Skeletal muscle tissue (tissue), 4 donors: Measurements from ENCODE around the gene PARD3B. TPM values are rescaled to one million over a fixed set of nuclear protein-coding genes. Genes with fewer than 3 reads are reported as not detected.

Experiments
- H3K27ac ChIP-seq: one replicate; pipeline ENCODE4 v1.7.0; 2013; ENCODE audit warnings: mild to moderate bottlenecking, low read depth, low read length, inconsistent platforms
- H3K27me3 ChIP-seq, 3 donors: one replicate each; pipeline ENCODE4 v1.7.0; 2013; ENCODE audit warnings: low read length in 3 of 3; ENCODE audit not compliant: control insufficient read depth in 3 of 3, insufficient read depth in 3 of 3
- H3K36me3 ChIP-seq, 3 donors: one replicate each; pipeline ENCODE4 v1.7.0; 2013; ENCODE audit warnings: low read length in 3 of 3; ENCODE audit not compliant: control insufficient read depth in 3 of 3, insufficient read depth in 3 of 3
- H3K4me1 ChIP-seq, 3 donors: one replicate each; pipeline ENCODE4 v1.7.0; 2013; ENCODE audit warnings: low read length in 3 of 3, mild to moderate bottlenecking in 3 of 3; ENCODE audit not compliant: control insufficient read depth in 3 of 3, insufficient read depth in 3 of 3
- H3K4me3 ChIP-seq, 3 donors: one replicate each; pipeline ENCODE4 v1.7.0; 2013; ENCODE audit warnings: low read length in 3 of 3
- H3K9ac ChIP-seq, 3 donors: one replicate each; pipeline ENCODE4 v1.7.0; 2013; ENCODE audit warnings: low read length in 3 of 3, mild to moderate bottlenecking in 3 of 3, moderate library complexity in 2 of 3, low read depth in 1 of 3
- H3K9me3 ChIP-seq, 3 donors: one replicate each; pipeline ENCODE4 v1.7.0; 2013; ENCODE audit warnings: low read length in 3 of 3; ENCODE audit not compliant: control insufficient read depth in 3 of 3
- total RNA-seq: library from RNA; depleted of rRNA; stranded (reverse); fragments of >200 nt; gene quantifications from one replicate; pipeline ENCODE4 v1.2.3, GENCODE V29; 2014
- donor health status: Osteomylitis.

PARD3B gene
- total RNA-seq, 1 donor from 2014 or later: 19.8 TPM

- Histone ChIP-seq H3K9me3 (no peaks in the 10 kb centered on the region), H3K4me1 (peaks cover 0 to 4% (median 0%) of the 10 kb centered on the region in 3 donors), H3K27me3 (no peaks in the 10 kb centered on the region)
Observed at GRCh38 chr2:204715361-204715760, 170.1 kb downstream of the PARD3B start.

GRCh38 chr2:204717591-204717990 lies 172.3 kb downstream of the PARD3B start:
- Histone ChIP-seq H3K27me3 (no peaks in the 10 kb centered on the region), H3K9ac (no peak overlapping the region), H3K9me3 (no peaks in the 10 kb centered on the region), H3K27ac (no peak overlapping the region), H3K4me1 (peaks cover 0 to 4% (median 0%) of the 10 kb centered on the region in 3 donors), H3K4me3 (no peak overlapping the region), H3K36me3 (no peaks in the 10 kb centered on the region)

More at GRCh38 chr2:204715361-204715760, 170.1 kb downstream of the PARD3B start:
- Histone ChIP-seq H3K36me3 (no peaks in the 10 kb centered on the region), H3K9ac (no peak overlapping the region), H3K4me3 (no peak overlapping the region), H3K27ac (no peak overlapping the region)

GRCh38 chr2:204718607-204719006 lies 173.3 kb downstream of the PARD3B start:
- Histone ChIP-seq H3K9me3 (no peaks in the 10 kb centered on the region), H3K36me3 (no peaks in the 10 kb centered on the region), H3K4me3 (no peak overlapping the region), H3K4me1 (peaks cover 0 to 4% (median 0%) of the 10 kb centered on the region in 3 donors), H3K27me3 (no peaks in the 10 kb centered on the region), H3K9ac (no peak overlapping the region), H3K27ac (no peak overlapping the region)

- Histone ChIP-seq H3K9ac (no peak overlapping the region), H3K36me3 (no peaks in the 10 kb centered on the region), H3K27ac (no peak overlapping the region), H3K9me3 (no peaks in the 10 kb centered on the region), H3K4me3 (no peak overlapping the region), H3K4me1 (peaks cover 0 to 4% (median 0%) of the 10 kb centered on the region in 3 donors), H3K27me3 (no peaks in the 10 kb centered on the region)
Observed at GRCh38 chr2:204720874-204721273, 175.6 kb downstream of the PARD3B start.

GRCh38 chr2:204722207-204722606 lies 176.9 kb downstream of the PARD3B start:
- Histone ChIP-seq H3K4me3 (no peak overlapping the region), H3K36me3 (no peaks in the 10 kb centered on the region), H3K4me1 (peaks cover 0 to 4% (median 0%) of the 10 kb centered on the region in 3 donors), H3K9me3 (no peaks in the 10 kb centered on the region), H3K9ac (no peak overlapping the region), H3K27ac (no peak overlapping the region), H3K27me3 (no peaks in the 10 kb centered on the region)

- Histone ChIP-seq H3K36me3 (no peaks in the 10 kb centered on the region), H3K4me1 (no peaks in the 10 kb centered on the region), H3K27me3 (no peaks in the 10 kb centered on the region), H3K27ac (no peak overlapping the region), H3K9me3 (no peaks in the 10 kb centered on the region), H3K4me3 (no peak overlapping the region), H3K9ac (no peak overlapping the region)
Observed at GRCh38 chr2:204722691-204723090, 177.4 kb downstream of the PARD3B start.

GRCh38 chr2:204725693-204726360 lies 180.6 kb downstream of the PARD3B start:
- Histone ChIP-seq H3K27ac (no peak overlapping the region), H3K4me3 (no peak overlapping the region), H3K4me1 (no peaks in the 10 kb centered on the region), H3K27me3 (no peaks in the 10 kb centered on the region), H3K9ac (no peak overlapping the region), H3K36me3 (no peaks in the 10 kb centered on the region), H3K9me3 (no peaks in the 10 kb centered on the region)

GRCh38 chr2:204726831-204727230 lies 181.6 kb downstream of the PARD3B start:
- H3K4me1 ChIP-seq: no peaks in the 10 kb centered on the region
- H3K9ac ChIP-seq: no peak overlapping the region
- no peak overlapping the region for H3K27ac ChIP-seq
- H3K9me3 ChIP-seq: no peaks in the 10 kb centered on the region
- H3K36me3 ChIP-seq: no peaks in the 10 kb centered on the region
- no peak overlapping the region for H3K4me3 ChIP-seq
- no peaks in the 10 kb centered on the region for H3K27me3 ChIP-seq

- Histone ChIP-seq H3K27ac (no peak overlapping the region), H3K9ac (no peak overlapping the region), H3K36me3 (no peaks in the 10 kb centered on the region), H3K9me3 (no peaks in the 10 kb centered on the region), H3K4me1 (no peaks in the 10 kb centered on the region), H3K27me3 (no peaks in the 10 kb centered on the region), H3K4me3 (no peak overlapping the region)
Observed at GRCh38 chr2:204727368-204727767, 182.1 kb downstream of the PARD3B start.

- no peaks in the 10 kb centered on the region for H3K9me3 ChIP-seq
- no peak overlapping the region for H3K4me3 ChIP-seq
- H3K4me1 ChIP-seq: no peaks in the 10 kb centered on the region
- H3K9ac ChIP-seq: no peak overlapping the region
- H3K27ac ChIP-seq: no peak overlapping the region
- no peaks in the 10 kb centered on the region for H3K36me3 ChIP-seq
- no peaks in the 10 kb centered on the region for H3K27me3 ChIP-seq
Observed at GRCh38 chr2:204730603-204731002, 185.3 kb downstream of the PARD3B start.
